ENCODE measurements around the gene PDIA5. TPM values are rescaled to one million over a fixed set of nuclear protein-coding genes. Genes with fewer than 3 reads are reported as not detected.

Gene PDIA5
- total RNA-seq, 1 experiment from 2014 or later = 53.6 TPM

GRCh38 chr3:123138839-123139444 is 72.1 kb downstream of the PDIA5 start:
- Histone ChIP-seq H3K4me1 (ENCODE audit: control insufficient read depth, insufficient read depth, low read length) (no peaks in the 10 kb centered on the region), H3K27me3 (ENCODE audit: control insufficient read depth, insufficient read depth, low read length) (no peaks in the 10 kb centered on the region), H3K9me3 (ENCODE audit: control insufficient read depth, insufficient read depth, low read depth, low read length) (no peaks in the 10 kb centered on the region), H3K36me3 (ENCODE audit: control insufficient read depth, insufficient read depth, low read length) (peaks cover 4% of the 10 kb centered on the region; the same call in 1 of the 2 replicates), H3K27ac (ENCODE audit: low read length) (no peak overlapping the region), H3K4me3 (ENCODE audit: low read depth in 2 of 2, low read length in 2 of 2) (no peak overlapping the region)
- TF ChIP-seq, protein P1, sequence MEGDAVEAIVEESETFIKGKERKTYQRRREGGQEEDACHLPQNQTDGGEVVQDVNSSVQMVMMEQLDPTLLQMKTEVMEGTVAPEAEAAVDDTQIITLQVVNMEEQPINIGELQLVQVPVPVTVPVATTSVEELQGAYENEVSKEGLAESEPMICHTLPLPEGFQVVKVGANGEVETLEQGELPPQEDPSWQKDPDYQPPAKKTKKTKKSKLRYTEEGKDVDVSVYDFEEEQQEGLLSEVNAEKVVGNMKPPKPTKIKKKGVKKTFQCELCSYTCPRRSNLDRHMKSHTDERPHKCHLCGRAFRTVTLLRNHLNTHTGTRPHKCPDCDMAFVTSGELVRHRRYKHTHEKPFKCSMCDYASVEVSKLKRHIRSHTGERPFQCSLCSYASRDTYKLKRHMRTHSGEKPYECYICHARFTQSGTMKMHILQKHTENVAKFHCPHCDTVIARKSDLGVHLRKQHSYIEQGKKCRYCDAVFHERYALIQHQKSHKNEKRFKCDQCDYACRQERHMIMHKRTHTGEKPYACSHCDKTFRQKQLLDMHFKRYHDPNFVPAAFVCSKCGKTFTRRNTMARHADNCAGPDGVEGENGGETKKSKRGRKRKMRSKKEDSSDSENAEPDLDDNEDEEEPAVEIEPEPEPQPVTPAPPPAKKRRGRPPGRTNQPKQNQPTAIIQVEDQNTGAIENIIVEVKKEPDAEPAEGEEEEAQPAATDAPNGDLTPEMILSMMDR (IDR thresholded peaks at IDR 0.05) = no peak
- no peak for TF ChIP-seq TCF7L2 (IDR thresholded peaks at IDR 0.05; ENCODE audit: low read depth, low read length)
- no peak for TF ChIP-seq POLR2AphosphoS5 (IDR thresholded peaks at IDR 0.05; ENCODE audit: low read depth, low read length)
- TF ChIP-seq SIN3A (IDR thresholded peaks at IDR 0.05; ENCODE audit: borderline replicate concordance, insufficient read depth, low read depth, low read length) = no peak
- no peak for TF ChIP-seq REST (IDR thresholded peaks at IDR 0.05; ENCODE audit: insufficient read depth in 1 of 2, low read depth in 2 of 2, low read length in 1 of 2)
- BruUV-seq (replicated peaks) = no TSS peak
- CTCF ChIA-PET = no interaction called here
- POLR2A ChIA-PET = no interaction called here
- no peak for ATAC-seq
- intact Hi-C loops (cut with micrococcal nuclease; ENCODE audit: unreplicated experiment) = no loop called here
- in situ Hi-C loops (cut with HindIII; ENCODE audit: low pct_unique_long_range_greater_than_20kb, low sequenced_read_pairs) = no loop called here
- no peak for DNase-seq (ENCODE audit: low read depth, low spot score)

DNA sequence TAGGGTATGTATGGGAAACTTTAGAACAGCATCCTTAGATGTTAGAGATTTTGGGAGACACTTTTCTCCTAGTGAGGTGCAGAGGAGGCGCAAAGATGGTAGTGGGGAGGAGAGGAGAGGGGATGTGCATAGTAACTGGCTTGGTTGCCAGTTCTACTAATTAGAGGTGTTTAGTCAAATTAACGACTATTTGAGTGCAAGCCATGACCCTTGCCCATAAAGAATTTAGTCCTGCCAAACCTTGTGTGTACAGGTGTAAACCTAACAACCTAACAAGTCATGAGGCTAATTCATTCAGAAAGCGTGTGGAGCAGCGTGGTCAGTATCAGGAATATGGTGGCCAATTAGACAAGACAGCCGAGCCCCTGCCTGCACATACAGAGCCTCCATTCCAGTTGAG is 72.7 kb downstream of the PDIA5 start:
- Histone ChIP-seq H3K36me3 (ENCODE audit: control insufficient read depth, insufficient read depth, low read length) (peaks cover 4% of the 10 kb centered on the region; the same call in 1 of the 2 replicates), H3K9me3 (ENCODE audit: control insufficient read depth, insufficient read depth, low read depth, low read length) (no peaks in the 10 kb centered on the region), H3K4me3 (ENCODE audit: low read depth in 2 of 2, low read length in 2 of 2) (no peak overlapping the region), H3K27ac (ENCODE audit: low read length) (no peak overlapping the region), H3K27me3 (ENCODE audit: control insufficient read depth, insufficient read depth, low read length) (no peaks in the 10 kb centered on the region), H3K4me1 (ENCODE audit: control insufficient read depth, insufficient read depth, low read length) (no peaks in the 10 kb centered on the region)
- ChIA-PET CTCF (no interaction called here), POLR2A (no interaction called here)
- no TSS peak for BruUV-seq (replicated peaks)
- intact Hi-C loops (cut with micrococcal nuclease; ENCODE audit: unreplicated experiment) = no loop called here
- ATAC-seq = no peak
- in situ Hi-C loops (cut with HindIII; ENCODE audit: low pct_unique_long_range_greater_than_20kb, low sequenced_read_pairs) = no loop called here
- TF ChIP-seq POLR2AphosphoS5 (IDR thresholded peaks at IDR 0.05; ENCODE audit: low read depth, low read length) (no peak), REST (IDR thresholded peaks at IDR 0.05; ENCODE audit: insufficient read depth in 1 of 2, low read depth in 2 of 2, low read length in 1 of 2) (no peak), SIN3A (IDR thresholded peaks at IDR 0.05; ENCODE audit: borderline replicate concordance, insufficient read depth, low read depth, low read length) (no peak), TCF7L2 (IDR thresholded peaks at IDR 0.05; ENCODE audit: low read depth, low read length) (no peak)
- TF ChIP-seq, protein P1 (IDR thresholded peaks at IDR 0.05) = no peak
- no peak for DNase-seq (ENCODE audit: low read depth, low spot score)
